ENCODE measurements around the gene MRPL49. TPM values are rescaled to one million over a fixed set of nuclear protein-coding genes. Genes with fewer than 3 reads are reported as not detected.

The MRPL49 gene
- 54.8 and 80.0 TPM in 2 replicates for total RNA-seq

DNA sequence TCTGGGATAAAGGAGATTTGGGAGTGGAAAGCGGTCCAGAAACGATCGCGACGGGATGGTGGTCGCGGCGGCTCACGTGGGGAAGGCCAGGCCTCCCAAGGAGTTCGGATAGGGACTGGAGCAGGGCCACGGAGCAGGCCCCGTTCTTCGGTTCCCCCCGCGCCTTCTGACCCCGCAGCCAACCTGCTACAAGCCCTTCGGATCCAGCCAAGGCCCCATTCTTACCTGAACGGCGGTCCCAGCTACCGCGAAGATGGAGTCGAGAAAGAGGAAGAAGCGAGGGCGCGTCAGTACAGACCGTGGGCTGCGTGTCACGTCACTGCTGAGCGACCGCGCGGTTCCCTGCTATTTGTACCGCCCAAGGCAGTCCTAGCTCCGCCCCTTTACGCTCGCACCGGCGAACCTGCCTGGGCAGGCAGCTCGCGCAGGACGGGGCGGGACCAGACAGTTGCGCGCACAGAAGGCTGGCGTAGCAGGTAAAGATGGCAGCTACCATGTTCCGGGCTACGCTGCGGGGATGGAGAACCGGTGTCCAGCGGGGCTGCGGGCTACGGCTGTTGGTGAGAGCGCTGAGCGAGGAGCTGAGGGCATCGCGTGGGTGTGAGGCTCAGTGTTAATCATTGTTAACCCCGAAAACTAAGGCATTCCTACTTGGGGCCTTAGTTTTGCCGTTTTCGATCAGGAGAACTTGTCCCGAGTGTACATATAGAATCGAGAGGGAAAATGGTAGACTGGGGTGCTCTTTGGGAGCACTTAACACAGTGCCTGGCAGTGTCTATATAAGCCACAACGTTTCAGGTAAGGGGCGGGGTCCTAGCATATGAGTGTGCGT is at the start of gene MRPL49, which contains the start of gene FAU:
Gene MRPL49, plus strand, starts transcription at position 457 of the 832 bp plus-strand sequence. Its CDS starts 26 bp downstream, at position 483.
Gene FAU, minus strand, starts transcription at position 270 of the 832 bp plus-strand sequence. CDS start 321 bp downstream, outside the sequence.

DNA sequence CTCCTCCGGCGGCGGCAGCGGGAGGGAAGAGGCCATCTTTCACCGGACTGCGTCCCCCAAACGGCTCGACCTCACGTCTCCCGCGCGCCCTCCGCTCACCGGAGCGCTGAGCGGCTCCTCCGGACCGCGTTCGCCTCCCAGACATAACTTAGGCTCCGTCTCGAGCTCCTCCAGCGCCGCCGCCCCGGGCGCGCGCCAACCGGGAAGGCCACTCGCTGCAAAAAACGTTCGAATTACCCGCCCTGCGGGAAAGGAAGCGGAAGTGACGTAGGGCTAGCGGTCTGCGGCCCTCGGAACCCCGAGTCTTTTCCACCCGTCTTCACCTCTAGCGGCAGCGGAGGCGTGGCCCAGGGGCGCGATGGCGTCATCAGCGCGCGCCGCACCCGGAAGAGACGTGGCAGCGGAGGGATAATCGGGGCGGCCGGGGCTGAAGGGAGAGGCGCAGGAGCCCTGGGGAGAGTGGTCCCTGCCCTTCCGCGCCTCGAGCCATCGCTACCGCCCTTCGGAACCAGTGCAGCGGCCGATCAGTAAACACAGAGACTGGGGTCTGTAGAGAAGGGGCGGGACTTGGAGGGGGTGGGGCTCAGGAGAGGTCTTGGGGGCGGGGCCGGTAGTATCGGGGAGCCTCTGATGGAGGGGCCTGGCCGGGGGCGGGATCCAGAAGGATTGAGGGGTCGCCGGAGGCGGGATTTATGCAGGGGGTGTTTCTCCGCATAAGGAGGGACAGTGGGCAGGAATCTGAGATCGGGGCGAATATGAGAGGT is 38.1 kb upstream of the MRPL49 start, which contains the start of the genes CDCA5 and ZFPL1:
Gene CDCA5, minus strand, starts transcription at position 207 of the 764 bp plus-strand sequence. Its CDS starts 62 bp downstream, at position 145.
Gene ZFPL1, plus strand, starts transcription at position 389 of the 764 bp plus-strand sequence. CDS start 477 bp downstream, outside the sequence.

DNA sequence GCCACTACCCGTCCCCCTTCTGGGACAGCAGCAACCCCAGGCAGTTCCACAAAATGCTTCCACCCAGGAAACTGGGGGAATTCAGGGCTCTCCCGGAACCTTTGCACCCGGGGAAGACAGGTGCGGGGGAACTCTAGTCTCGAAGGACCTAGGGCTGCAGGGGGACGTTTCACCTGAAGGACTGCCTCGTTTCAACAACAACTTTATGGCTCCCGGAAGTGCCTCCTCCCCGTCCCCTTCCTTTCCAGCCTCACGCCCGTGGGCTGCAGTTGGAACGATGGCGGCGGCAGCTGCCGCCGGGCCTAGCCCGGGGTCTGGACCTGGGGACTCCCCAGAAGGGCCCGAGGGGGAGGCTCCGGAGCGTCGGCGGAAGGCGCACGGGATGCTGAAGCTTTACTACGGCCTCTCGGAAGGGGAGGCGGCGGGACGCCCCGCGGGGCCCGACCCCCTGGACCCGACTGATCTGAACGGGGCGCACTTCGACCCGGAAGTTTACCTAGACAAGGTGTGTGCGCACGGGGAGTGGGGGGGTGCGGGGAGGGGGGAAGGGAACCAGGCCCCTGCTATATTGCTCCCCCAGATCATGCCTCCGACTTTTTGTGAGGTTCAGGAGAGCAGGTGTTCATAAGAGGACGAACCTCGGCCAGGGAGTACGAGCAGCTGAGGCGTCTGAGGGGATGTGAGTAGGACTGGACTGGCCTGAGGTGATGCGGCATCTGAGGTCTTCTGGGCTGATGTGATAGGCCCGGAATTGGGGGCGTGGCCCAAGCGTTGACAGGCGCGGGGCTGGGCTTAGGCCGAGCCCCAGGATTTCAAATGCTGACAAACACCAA is 25.9 kb upstream of the MRPL49 start, which contains the start of gene VPS51:
Gene VPS51, plus strand, starts transcription at position 241 of the 833 bp plus-strand sequence. Its CDS starts 37 bp downstream, at position 278.

DNA sequence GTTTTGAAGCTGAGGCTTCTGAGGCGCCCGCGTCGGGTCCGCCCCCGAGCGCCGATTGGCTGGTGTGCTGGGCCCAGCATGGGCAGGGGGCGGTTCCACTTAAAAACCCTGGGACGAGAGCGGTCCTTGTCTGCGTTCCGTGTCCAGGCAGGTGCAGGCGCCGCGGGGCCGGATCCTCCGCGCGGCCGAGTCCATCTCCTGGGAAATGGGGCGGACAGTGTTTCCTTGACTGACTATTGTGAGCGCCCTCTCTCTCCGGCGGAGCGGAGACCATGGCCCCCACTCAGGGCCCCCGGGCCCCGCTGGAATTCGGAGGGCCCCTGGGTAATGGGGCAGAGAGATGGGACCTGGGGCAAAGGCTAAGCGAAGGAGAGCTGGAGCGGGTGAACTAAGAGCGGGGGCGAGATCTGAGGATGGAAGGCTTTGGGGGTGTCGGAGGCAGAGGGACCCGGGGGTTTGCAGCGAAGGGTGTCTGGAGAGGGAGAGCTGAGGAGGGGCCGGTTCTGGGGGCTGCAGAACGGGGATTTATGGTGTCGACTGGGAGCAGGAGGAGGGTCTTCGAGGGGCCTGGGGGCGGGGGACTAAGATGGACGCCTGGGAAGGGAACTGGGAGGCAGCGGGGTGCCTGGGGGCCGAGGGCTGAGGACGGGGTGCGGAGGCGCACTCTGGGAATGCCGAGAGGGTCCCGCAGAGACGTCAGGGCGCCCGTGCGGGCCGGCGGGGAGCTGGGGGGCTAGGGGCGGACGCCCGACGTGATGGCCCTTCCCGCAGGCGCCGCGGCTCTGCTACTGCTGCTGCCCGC is 10.2 kb upstream of the MRPL49 start, which contains the start of gene TM7SF2:
Gene TM7SF2, plus strand, starts transcription at position 129 of the 802 bp plus-strand sequence. Its CDS starts 144 bp downstream, at position 273.

DNA sequence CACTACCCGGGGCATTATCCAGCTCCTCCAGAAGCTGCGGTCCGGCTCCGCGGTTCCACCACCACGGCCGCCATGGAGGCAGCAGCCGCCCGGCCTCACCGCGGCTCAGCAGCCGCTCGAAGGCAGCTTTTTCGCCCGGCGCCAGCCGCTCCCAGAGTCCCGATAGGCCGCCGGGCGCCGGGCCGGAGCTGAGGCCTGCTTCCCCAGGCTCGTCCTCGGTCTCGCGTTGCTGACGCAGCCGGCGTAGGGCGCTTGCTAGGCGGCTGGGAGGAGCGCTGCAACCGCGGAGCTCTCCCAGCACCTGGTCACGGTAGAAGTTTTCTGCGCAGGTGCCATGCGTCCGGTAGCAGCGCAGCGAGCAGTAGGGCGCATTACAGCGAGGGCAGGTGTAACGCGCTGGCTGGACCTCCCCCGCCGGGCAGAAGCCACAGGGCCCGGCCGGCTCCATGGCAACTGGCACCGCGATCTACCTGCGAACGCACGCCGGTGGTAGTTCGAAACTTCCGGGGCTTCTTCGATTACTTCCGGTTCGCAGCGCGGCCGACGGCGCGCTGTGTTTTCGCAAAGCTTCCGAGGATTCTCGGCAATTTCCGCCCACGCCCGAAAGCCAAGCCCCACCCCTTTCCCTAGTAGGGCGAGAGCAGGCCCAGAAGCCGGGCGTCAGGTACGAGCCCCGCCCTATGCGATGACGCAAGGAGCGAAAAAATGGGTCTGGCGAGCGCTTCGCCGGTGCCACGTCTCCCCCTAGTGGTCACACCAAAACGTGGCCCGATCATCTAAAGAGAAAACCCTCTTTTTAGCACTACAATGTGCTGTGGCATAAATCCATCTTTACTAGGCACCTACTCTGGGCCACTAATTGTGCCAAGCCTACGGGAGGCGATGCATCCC is 4.7 kb upstream of the MRPL49 start, which contains the start of gene ZNHIT2:
Gene ZNHIT2, minus strand, starts transcription at position 496 of the 891 bp plus-strand sequence. Its CDS starts 48 bp downstream, at position 448.

DNA sequence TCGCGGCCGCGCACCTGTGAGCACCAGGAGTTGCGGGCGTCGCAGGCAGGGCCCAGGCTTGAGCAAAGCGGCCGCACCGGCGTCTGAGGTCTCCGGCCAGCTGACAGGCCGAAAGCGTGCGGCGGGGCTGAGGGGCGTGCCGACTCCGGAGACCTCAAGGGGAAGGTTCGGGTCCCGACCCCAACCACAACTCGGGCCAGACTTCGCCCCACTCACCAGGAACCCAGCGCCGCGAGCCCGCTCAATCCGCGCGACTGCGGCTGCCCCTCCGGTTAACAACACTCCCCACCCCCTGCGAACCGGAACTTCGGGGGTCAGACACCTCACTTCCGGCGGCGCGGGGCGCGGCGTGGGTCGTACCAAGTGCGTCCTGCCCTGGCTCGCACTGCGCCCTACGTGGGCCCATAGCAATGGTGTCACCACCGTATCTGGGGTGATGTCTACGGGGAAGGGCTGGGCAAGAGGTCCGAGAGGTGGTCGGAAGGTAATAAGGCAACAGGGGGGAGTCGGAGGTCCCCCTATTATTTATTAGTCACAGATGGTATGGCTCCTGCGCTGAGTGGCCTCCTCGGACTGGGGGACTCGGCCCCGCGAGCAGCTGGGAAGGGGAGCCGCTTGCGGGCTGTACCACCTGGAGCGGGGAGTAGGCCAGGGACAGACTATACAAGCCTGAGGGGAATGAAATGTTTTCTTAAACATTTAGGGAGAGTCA is 12.3 kb downstream of the MRPL49 start, which contains the start of gene SYVN1:
Gene SYVN1, minus strand, starts transcription at position 280 of the 712 bp plus-strand sequence. CDS start 918 bp downstream, outside the sequence.

DNA sequence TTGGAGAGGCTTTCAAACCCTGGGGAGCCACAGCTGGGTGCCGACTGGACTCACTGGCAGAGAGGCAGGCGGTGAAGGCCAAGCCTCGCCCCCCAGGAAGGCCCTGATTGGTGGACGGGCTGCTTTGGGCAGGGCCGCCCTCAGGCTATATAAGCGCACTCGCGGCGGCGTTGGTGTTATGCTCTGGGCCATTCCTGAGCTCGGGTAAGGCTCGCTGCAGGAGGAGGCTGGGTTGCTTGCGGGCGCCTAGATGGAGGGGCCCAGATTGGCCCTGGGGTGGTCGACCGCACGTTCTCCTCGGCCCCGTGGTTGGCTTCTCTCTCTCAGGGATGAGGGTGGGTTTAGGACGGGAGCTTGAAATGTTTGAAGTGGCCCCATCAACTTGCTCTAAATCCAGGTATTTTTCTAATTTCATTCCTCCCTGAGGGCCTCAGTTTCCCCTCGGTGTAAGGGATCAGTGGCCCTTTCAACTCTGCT is 48.0 kb downstream of the MRPL49 start, which contains the start of gene SPDYC:
Gene SPDYC, plus strand, starts transcription at position 176 of the 477 bp plus-strand sequence. CDS start 1,125 bp downstream, outside the sequence.

Other genes with a start within 250 kb of the MRPL49 start
- 43.7 and 57.8 TPM in 2 replicates for gene EHD1, start 243.7 kb upstream of the MRPL49 start, total RNA-seq
- 18.2 and 19.0 TPM in 2 replicates for gene ATG2A, start 205.1 kb upstream of the MRPL49 start, total RNA-seq
- 14.8 and 16.2 TPM in 2 replicates for gene PPP2R5B, start 197.6 kb upstream of the MRPL49 start, total RNA-seq
- not detected in 2 replicates for gene GPHA2, start 186.4 kb upstream of the MRPL49 start, total RNA-seq
- not detected in 2 replicates for gene MAJIN, start 150.2 kb upstream of the MRPL49 start, total RNA-seq
- gene BATF2, start 125.3 kb upstream of the MRPL49 start, total RNA-seq, result 0.09 TPM in 1 of 2 replicates, not detected in the other
- 118 and 132 TPM in 2 replicates for gene ARL2, start 108.2 kb upstream of the MRPL49 start, total RNA-seq
- 10.2 and 14.2 TPM in 2 replicates for gene SNX15, start 94.9 kb upstream of the MRPL49 start, total RNA-seq
- gene SAC3D1, start 81.1 kb upstream of the MRPL49 start, total RNA-seq, result 32.7 and 34.4 TPM in 2 replicates
- gene NAALADL1, start 63.8 kb upstream of the MRPL49 start, total RNA-seq, result 2.0 and 7.1 TPM in 2 replicates
- gene CDCA5, start 38.3 kb upstream of the MRPL49 start, total RNA-seq, result 13.9 and 14.8 TPM in 2 replicates
- gene ZFPL1, start 38.1 kb upstream of the MRPL49 start, total RNA-seq, result 30.1 and 48.6 TPM in 2 replicates
- gene VPS51, start 26.1 kb upstream of the MRPL49 start, total RNA-seq, result 195 and 359 TPM in 2 replicates
- 80.3 and 96.7 TPM in 2 replicates for gene TM7SF2, start 10.4 kb upstream of the MRPL49 start, total RNA-seq
- gene ZNHIT2, start 4.6 kb upstream of the MRPL49 start, total RNA-seq, result 28.4 and 54.3 TPM in 2 replicates
- 609 and 906 TPM in 2 replicates for gene FAU, start 187 bp upstream of the MRPL49 start, total RNA-seq
- gene SYVN1, start 12.2 kb downstream of the MRPL49 start, total RNA-seq, result 12.7 and 18.1 TPM in 2 replicates
- not detected in 2 replicates for gene SPDYC, start 47.9 kb downstream of the MRPL49 start, total RNA-seq
- 594 and 598 TPM in 2 replicates for gene CAPN1, start 59.6 kb downstream of the MRPL49 start, total RNA-seq
- 15.4 and 51.9 TPM in 2 replicates for gene POLA2, start 139.6 kb downstream of the MRPL49 start, total RNA-seq
- gene CDC42EP2, start 192.5 kb downstream of the MRPL49 start, total RNA-seq, result 6.1 and 9.5 TPM in 2 replicates
- 27.9 and 29.6 TPM in 2 replicates for gene DPF2, start 211.5 kb downstream of the MRPL49 start, total RNA-seq
- gene TIGD3, start 232.4 kb downstream of the MRPL49 start, total RNA-seq, result 0.07 TPM in 1 of 2 replicates, not detected in the other